GM23248 (cell line): ENCODE measurements around the gene INPP5D. TPM values are rescaled to one million over a fixed set of nuclear protein-coding genes. Genes with fewer than 3 reads are reported as not detected.

ENCODE experiments used
- DNase-seq: peaks from one replicate; pipeline ENCODE4 v3.0.0-alpha.2; 2015
- H2AFZ ChIP-seq: fragments of 200-600 bp; sonication (generic); 2 replicates; pipeline ENCODE4 v1.6.1; 2016; ENCODE audit warnings: antibody characterized with exemption
- H3F3A ChIP-seq: fragments of 200-600 bp; sonication (generic); 2 replicates; pipeline ENCODE4 v1.6.1; 2016; ENCODE audit warnings: mild to moderate bottlenecking, antibody characterized with exemption, mixed run types; ENCODE audit not compliant: insufficient read depth
- H3K27ac ChIP-seq: fragments of 200-600 bp; sonication (generic); 2 replicates; pipeline ENCODE4 v1.5.1; 2016; ENCODE audit warnings: mild to moderate bottlenecking
- H3K27me3 ChIP-seq: fragments of 200-600 bp; sonication (generic); replicated peaks from 2 replicates; pipeline ENCODE4 v1.6.1; 2016; ENCODE audit warnings: mild to moderate bottlenecking; ENCODE audit not compliant: insufficient read depth
- H3K36me3 ChIP-seq: fragments of 200-600 bp; sonication (generic); 2 replicates; pipeline ENCODE4 v1.6.1; 2016; ENCODE audit warnings: low read depth, mild to moderate bottlenecking
- H3K4me1 ChIP-seq: fragments of 200-600 bp; sonication (generic); 2 replicates; pipeline ENCODE4 v1.6.1; 2016; ENCODE audit warnings: mild to moderate bottlenecking; ENCODE audit not compliant: insufficient read depth
- H3K4me2 ChIP-seq: fragments of 200-600 bp; sonication (generic); one replicate; pipeline ENCODE4 v1.6.1; 2016; ENCODE audit warnings: mild to moderate bottlenecking; ENCODE audit not compliant: unreplicated experiment
- H3K4me3 ChIP-seq: fragments of 200-600 bp; sonication (generic); 2 replicates; pipeline ENCODE4 v1.5.1; 2016; ENCODE audit warnings: mild to moderate bottlenecking
- H3K79me2 ChIP-seq: fragments of 200-600 bp; sonication (generic); 2 replicates; pipeline ENCODE4 v1.6.1; 2016; ENCODE audit warnings: mild to moderate bottlenecking; ENCODE audit not compliant: insufficient read depth
- H3K9ac ChIP-seq: fragments of 200-600 bp; sonication (generic); 2 replicates; pipeline ENCODE4 v1.6.1; 2016; ENCODE audit warnings: mild to moderate bottlenecking
- H3K9me2 ChIP-seq: fragments of 200-600 bp; sonication (generic); 2 replicates; pipeline ENCODE4 v1.6.1; 2016; ENCODE audit warnings: mixed run types, mild to moderate bottlenecking, moderate library complexity; ENCODE audit not compliant: insufficient read depth
- H3K9me3 ChIP-seq: fragments of 200-600 bp; sonication (generic); one replicate; pipeline ENCODE4 v1.6.1; 2017; ENCODE audit warnings: low read depth
- H4K20me1 ChIP-seq: fragments of 200-600 bp; sonication (generic); 2 replicates; pipeline ENCODE4 v1.6.0; 2016; ENCODE audit not compliant: insufficient read depth
- EZH2 ChIP-seq: fragments of 200-600 bp; sonication (generic); IDR thresholded peaks from 2 replicates; pipeline ENCODE4 v1.6.1; 2018; ENCODE audit warnings: antibody characterized with exemption, mild to moderate bottlenecking; ENCODE audit not compliant: insufficient read depth, poor library complexity, severe bottlenecking
- EZH2phosphoT487 ChIP-seq: fragments of 200-600 bp; sonication (generic); IDR thresholded peaks from 2 replicates; pipeline ENCODE4 v1.6.1; 2018; ENCODE audit warnings: antibody characterized with exemption, moderate library complexity, mild to moderate bottlenecking, low read depth; ENCODE audit not compliant: insufficient read depth
- WGBS, 2 experiments: methylation state at CpG; one replicate each; pipeline ENCODE4 v1.1.6; 2015 to 2017; ENCODE audit warnings: low lambda C conversion rate in 2 of 2, low coverage in 1 of 2; ENCODE audit errors: missing lambda C conversion rate in 2 of 2; 5-methylcytosine and 5-hydroxymethylcytosine counted together
- in situ Hi-C: fragments of 300-500 bp; cut with MboI; formaldehyde crosslinking; loops from 2 replicates; pipeline ENCODE4 v1.15.0; 2020
- polyA plus RNA-seq: library from polyadenylated mRNA; unstranded; fragments of >200 nt; fragmentation: Nextera tagmentation; extraction: Ambion mirVana; gene quantifications from 2 replicates; pipeline ENCODE4 v1.2.1, GENCODE V29; 2016
- total RNA-seq: library from RNA; depleted of rRNA; stranded (reverse); fragments of >200 nt; shearing (Covaris generic); gene quantifications from 2 replicates; pipeline ENCODE4 v1.2.3, GENCODE V29; 2014

Gene INPP5D
- total and polyA plus RNA-seq, 2 experiments from 2014 or later, result 0.23 TPM; not detected in 1

DNA sequence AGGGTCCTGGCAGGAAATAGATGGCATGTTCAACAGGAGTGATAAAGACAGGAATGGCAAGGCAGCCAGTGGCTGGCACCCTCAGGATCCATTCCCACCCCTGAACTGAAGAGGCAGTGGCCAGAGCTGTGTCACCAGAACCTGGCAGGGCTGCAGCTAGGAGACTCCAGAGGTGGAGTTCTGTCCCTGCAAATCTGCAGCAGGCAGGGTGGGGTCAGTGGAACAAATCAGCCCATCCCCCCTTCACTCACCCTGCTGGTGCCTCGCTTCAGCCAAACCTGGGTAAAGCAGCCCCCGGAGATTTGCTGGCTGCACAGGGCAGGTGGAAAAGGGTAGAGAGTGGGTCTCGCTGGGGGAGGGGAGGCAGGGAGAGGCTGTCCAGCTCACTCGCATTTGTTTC lies 12.7 kb downstream of the INPP5D start:
- peaks cover 49% of the 10 kb centered on the region for H3K27me3 ChIP-seq
- H3K9me2 ChIP-seq, result no peaks in the 10 kb centered on the region
- in situ Hi-C loops, result no loop called here
- no peaks in the 10 kb centered on the region for H3K9me3 ChIP-seq
- H3F3A ChIP-seq, result no peaks in the 10 kb centered on the region
- H2AFZ ChIP-seq, result no peak overlapping the region
- no peak overlapping the region for H3K9ac ChIP-seq
- TF ChIP-seq EZH2phosphoT487, result no peak
- H3K36me3 ChIP-seq, result no peaks in the 10 kb centered on the region
- H3K79me2 ChIP-seq, result no peaks in the 10 kb centered on the region
- no peak overlapping the region for H3K27ac ChIP-seq
- H3K4me1 ChIP-seq, result no peaks in the 10 kb centered on the region
- no peak overlapping the region for H3K4me2 ChIP-seq
- WGBS, 2 experiments, result 21 to 31% methylated on average over 4 of the region's 4 CpGs
- DNase-seq, result no peak
- H3K4me3 ChIP-seq, result no peak overlapping the region
- H4K20me1 ChIP-seq, result no peaks in the 10 kb centered on the region

DNA sequence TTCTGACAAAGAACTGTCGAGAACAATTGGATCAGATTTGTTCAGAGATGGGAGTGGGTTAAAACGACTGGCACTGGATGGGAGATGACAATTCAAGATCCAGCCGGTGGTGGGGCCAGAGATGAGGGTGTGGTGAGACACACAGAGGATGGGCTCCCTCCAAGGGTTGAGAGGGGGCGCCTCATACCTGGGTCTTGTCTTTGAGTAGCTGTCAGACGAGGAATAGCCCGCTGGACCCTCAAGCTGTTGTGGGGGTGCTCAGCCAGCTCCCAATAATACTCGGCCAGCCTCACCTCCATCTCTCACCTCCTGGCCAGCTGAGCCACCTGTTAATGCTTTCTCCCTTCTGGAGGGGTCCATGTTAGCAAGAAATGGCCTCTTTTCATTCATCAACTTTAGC lies 14.0 kb downstream of the INPP5D start:
- no peak for DNase-seq

DNA sequence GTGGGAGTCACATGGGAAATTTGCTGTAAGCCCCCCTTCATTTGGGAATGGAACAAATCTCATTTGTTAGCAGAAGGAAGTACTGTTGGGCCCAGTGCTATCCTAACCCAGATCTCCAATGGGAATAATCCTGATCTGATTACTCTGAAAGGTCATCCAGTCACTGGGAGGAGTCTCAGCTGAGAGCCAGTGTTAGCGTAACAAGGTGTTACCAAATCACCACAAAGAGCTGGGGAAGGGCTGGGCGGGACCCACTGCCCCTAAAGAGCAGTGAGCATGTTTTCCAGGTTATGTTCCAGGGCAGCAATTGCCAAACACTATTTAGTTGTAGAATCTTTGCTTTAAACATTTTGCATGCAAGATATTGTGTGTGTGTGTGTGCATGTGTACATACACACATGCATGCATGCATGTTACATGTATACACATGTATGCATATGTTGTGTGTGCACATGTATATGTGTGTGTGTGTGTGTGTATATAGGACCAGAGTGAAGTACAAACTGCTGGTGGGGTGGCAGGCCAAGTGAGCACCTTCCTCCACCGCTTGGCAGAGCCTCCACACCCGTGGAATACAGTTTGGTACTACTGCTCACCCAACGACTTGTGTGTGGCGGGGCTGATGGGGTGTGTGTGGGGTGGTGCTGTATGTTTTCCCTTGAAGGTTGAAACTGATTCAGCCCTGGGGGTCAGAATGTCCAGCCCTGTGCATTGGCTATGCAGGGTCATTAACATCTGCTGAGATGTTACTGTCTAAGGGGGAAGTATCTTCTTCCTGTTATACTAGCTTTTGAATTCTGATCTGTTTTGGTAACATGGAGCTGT lies 15.2 kb downstream of the INPP5D start:
- TF ChIP-seq EZH2 (no peak), EZH2phosphoT487 (no peak)
- no peak overlapping the region for H3K4me2 ChIP-seq
- 62 to 67% methylated on average over 6 of the region's 6 CpGs for WGBS, 2 experiments
- no peak for DNase-seq
- H2AFZ ChIP-seq, result no peak overlapping the region
- no peaks in the 10 kb centered on the region for H3K9me2 ChIP-seq
- H3K4me3 ChIP-seq, result no peak overlapping the region
- peaks cover 50% of the 10 kb centered on the region for H3K27me3 ChIP-seq
- H3K9ac ChIP-seq, result no peak overlapping the region
- H3K4me1 ChIP-seq, result no peaks in the 10 kb centered on the region
- no peak overlapping the region for H3K27ac ChIP-seq
- no peaks in the 10 kb centered on the region for H3K9me3 ChIP-seq
- no peaks in the 10 kb centered on the region for H4K20me1 ChIP-seq
- H3F3A ChIP-seq, result no peaks in the 10 kb centered on the region
- no peaks in the 10 kb centered on the region for H3K79me2 ChIP-seq
- in situ Hi-C loops, result no loop called here
- no peaks in the 10 kb centered on the region for H3K36me3 ChIP-seq

More for the DNA sequence above, 14.0 kb downstream of the INPP5D start:
- Histone ChIP-seq H3K27ac (no peak overlapping the region), H3K9me2 (no peaks in the 10 kb centered on the region), H3K79me2 (no peaks in the 10 kb centered on the region), H4K20me1 (no peaks in the 10 kb centered on the region), H2AFZ (no peak overlapping the region), H3K4me1 (no peaks in the 10 kb centered on the region), H3K27me3 (peaks cover 58% of the 10 kb centered on the region), H3K4me2 (no peak overlapping the region), H3F3A (no peaks in the 10 kb centered on the region), H3K4me3 (no peak overlapping the region), H3K36me3 (no peaks in the 10 kb centered on the region), H3K9ac (no peak overlapping the region), H3K9me3 (no peaks in the 10 kb centered on the region)
- TF ChIP-seq EZH2phosphoT487 (no peak), EZH2 (no peak)
- in situ Hi-C loops, result no loop called here
- WGBS, 2 experiments, result 46 to 51% methylated on average over 7 of the region's 7 CpGs

DNA sequence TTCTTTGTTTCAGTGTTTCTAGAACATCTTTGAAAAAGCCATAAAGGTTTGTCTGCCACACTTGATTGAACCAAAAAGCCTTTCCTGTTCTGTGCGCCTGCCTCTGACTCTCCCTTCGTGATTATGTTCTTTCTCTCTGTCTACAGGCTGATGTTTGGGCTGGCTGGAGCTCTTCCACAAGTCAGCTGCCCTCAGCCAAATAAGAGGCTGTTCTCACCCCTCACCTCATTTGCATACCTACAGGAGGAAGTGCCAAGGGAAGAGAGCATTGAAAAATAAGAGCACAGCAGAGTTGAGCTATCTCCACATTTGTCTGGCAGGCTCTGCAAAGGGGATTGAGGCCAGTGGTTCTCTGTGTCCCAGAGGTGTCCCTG lies 15.8 kb downstream of the INPP5D start:
- Histone ChIP-seq H3K4me3 (no peak overlapping the region), H2AFZ (no peak overlapping the region), H4K20me1 (no peaks in the 10 kb centered on the region), H3K9me2 (no peaks in the 10 kb centered on the region), H3K4me2 (no peak overlapping the region), H3F3A (no peaks in the 10 kb centered on the region), H3K9me3 (no peaks in the 10 kb centered on the region), H3K36me3 (no peaks in the 10 kb centered on the region), H3K79me2 (no peaks in the 10 kb centered on the region), H3K4me1 (no peaks in the 10 kb centered on the region), H3K27ac (no peak overlapping the region), H3K27me3 (peaks cover 48% of the 10 kb centered on the region), H3K9ac (no peak overlapping the region)
- no peak for DNase-seq
- TF ChIP-seq EZH2 (no peak), EZH2phosphoT487 (no peak)
- in situ Hi-C loops, result no loop called here
- 53 to 55% methylated on average over 2 of the region's 2 CpGs for WGBS, 2 experiments

DNA sequence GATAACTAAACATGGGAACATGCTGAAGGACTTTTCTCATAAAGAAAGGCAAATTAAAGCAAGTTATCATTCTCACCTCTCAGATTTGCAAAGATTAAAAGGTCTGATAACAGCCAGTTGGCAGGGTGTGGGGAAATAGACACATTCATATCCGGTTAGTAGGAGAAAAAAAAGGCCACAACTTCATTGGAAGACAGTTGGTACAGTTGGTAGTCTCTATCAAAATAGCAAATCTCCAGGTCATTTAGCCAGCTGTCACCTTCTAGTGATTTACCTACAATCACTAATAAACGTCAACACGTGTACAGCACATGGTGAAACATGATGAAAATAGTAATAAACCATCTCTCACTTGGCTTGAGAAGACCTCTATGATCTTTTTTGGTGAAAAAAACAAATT lies 16.6 kb downstream of the INPP5D start:
- Histone ChIP-seq H3K27me3 (peaks cover 46% of the 10 kb centered on the region), H3K4me2 (no peak overlapping the region), H3K4me1 (no peaks in the 10 kb centered on the region), H3K36me3 (no peaks in the 10 kb centered on the region), H4K20me1 (no peaks in the 10 kb centered on the region), H3K27ac (no peak overlapping the region), H3K9me2 (no peaks in the 10 kb centered on the region), H2AFZ (no peak overlapping the region), H3K9ac (no peak overlapping the region), H3F3A (no peaks in the 10 kb centered on the region), H3K4me3 (no peak overlapping the region), H3K79me2 (no peaks in the 10 kb centered on the region), H3K9me3 (no peaks in the 10 kb centered on the region)
- TF ChIP-seq EZH2phosphoT487 (no peak), EZH2 (no peak)
- no peak for DNase-seq
- in situ Hi-C loops, result no loop called here
- WGBS, 2 experiments, result 39 to 44% methylated on average over 3 of the region's 3 CpGs
